ENCODE measurements around the gene TSPAN2.

DNA sequence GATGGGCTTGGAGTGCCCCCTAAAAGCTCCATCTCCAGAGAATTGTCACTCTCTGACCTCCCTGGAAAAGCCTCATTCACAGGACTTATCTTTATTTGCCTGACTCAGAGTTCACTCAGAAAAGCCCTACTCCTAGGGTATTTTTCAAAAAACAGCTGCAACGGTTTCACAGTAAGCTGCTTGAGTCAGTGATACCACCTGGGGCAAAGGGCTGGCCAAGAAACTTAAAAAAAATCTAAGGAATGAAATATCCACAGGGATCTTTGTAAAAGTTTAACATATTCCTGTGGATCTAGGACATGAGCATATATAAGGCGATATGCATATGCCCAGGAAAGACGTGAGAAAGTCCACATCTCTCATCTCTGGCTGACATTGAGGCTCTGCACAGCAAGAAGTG, 33.8 kb upstream of the TSPAN2 start:
- TF ChIP-seq, protein P1, sequence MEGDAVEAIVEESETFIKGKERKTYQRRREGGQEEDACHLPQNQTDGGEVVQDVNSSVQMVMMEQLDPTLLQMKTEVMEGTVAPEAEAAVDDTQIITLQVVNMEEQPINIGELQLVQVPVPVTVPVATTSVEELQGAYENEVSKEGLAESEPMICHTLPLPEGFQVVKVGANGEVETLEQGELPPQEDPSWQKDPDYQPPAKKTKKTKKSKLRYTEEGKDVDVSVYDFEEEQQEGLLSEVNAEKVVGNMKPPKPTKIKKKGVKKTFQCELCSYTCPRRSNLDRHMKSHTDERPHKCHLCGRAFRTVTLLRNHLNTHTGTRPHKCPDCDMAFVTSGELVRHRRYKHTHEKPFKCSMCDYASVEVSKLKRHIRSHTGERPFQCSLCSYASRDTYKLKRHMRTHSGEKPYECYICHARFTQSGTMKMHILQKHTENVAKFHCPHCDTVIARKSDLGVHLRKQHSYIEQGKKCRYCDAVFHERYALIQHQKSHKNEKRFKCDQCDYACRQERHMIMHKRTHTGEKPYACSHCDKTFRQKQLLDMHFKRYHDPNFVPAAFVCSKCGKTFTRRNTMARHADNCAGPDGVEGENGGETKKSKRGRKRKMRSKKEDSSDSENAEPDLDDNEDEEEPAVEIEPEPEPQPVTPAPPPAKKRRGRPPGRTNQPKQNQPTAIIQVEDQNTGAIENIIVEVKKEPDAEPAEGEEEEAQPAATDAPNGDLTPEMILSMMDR (IDR thresholded peaks at IDR 0.05; ENCODE audit: poor library complexity), result no peak
- no peak for TF ChIP-seq EZH2 (IDR thresholded peaks at IDR 0.05; ENCODE audit: borderline replicate concordance)
